HG02588 (cell line): Measurements from ENCODE around the gene AGMO.

Experiments used
- ATAC-seq: cut with Tn5 transposase; IDR thresholded peaks from one replicate; pipeline ENCODE4 v1.9.1; 2021; ENCODE audit warnings: mild to moderate bottlenecking, moderate library complexity; ENCODE audit not compliant: unreplicated experiment

AGMO gene

GRCh38 chr7:15561835-15562234 is at the start of gene AGMO:
AGMO (minus strand) TSS chr7:15562015.
- ATAC-seq: no peak

- no peak for ATAC-seq
Observed at GRCh38 chr7:15610503-15610902, 48.7 kb upstream of the AGMO start.

GRCh38 chr7:15609287-15609686 is 47.5 kb upstream of the AGMO start:
- no peak for ATAC-seq

- no peak for ATAC-seq
Observed at GRCh38 chr7:15607529-15608210, 45.9 kb upstream of the AGMO start.

- ATAC-seq: no peak
Observed at GRCh38 chr7:15606561-15606960, 44.7 kb upstream of the AGMO start.

GRCh38 chr7:15604166-15604565 is 42.4 kb upstream of the AGMO start:
- no peak for ATAC-seq

- ATAC-seq: no peak
Observed at GRCh38 chr7:15603124-15603523, 41.3 kb upstream of the AGMO start.

GRCh38 chr7:15602236-15602635 is 40.4 kb upstream of the AGMO start:
- ATAC-seq: no peak

- no peak for ATAC-seq
Observed at GRCh38 chr7:15601175-15601574, 39.4 kb upstream of the AGMO start.

- no peak for ATAC-seq
Observed at GRCh38 chr7:15600298-15600697, 38.5 kb upstream of the AGMO start.

- no peak for ATAC-seq
Observed at GRCh38 chr7:15594461-15594860, 32.6 kb upstream of the AGMO start.

GRCh38 chr7:15593382-15593781 is 31.6 kb upstream of the AGMO start:
- no peak for ATAC-seq

- ATAC-seq: no peak
Observed at GRCh38 chr7:15586266-15586665, 24.5 kb upstream of the AGMO start.

- ATAC-seq: no peak
Observed at GRCh38 chr7:15584575-15584974, 22.8 kb upstream of the AGMO start.

GRCh38 chr7:15582773-15583172 is 21.0 kb upstream of the AGMO start:
- ATAC-seq: no peak

GRCh38 chr7:15581352-15581951 is 19.6 kb upstream of the AGMO start:
- ATAC-seq: no peak

GRCh38 chr7:15580604-15581351 is 19.0 kb upstream of the AGMO start:
- ATAC-seq: no peak

- ATAC-seq: no peak
Observed at GRCh38 chr7:15577600-15577999, 15.8 kb upstream of the AGMO start.

GRCh38 chr7:15571301-15571878 is 9.6 kb upstream of the AGMO start:
- ATAC-seq: no peak

- ATAC-seq: no peak
Observed at GRCh38 chr7:15567652-15568051, 5.8 kb upstream of the AGMO start.

GRCh38 chr7:15567036-15567435 is 5.2 kb upstream of the AGMO start:
- no peak for ATAC-seq

GRCh38 chr7:15566476-15566875 is 4.7 kb upstream of the AGMO start:
- ATAC-seq: no peak
